Embryonic facial prominence (tissue), 1 donor: ENCODE results near the gene RBM20.
A peak's percentile ranks its signal among the peaks of the same experiment; 100 is the strongest.

Experiments used
- DNase-seq: peaks from one replicate; pipeline ENCODE4 v3.0.0-alpha.2; 2016; ENCODE audit errors: extremely low spot score

RBM20 gene

GRCh38 chr10:110811791-110812581, 167.8 kb downstream of the RBM20 start:
- DNase-seq, result no peak

GRCh38 chr10:110812583-110812982, 168.4 kb downstream of the RBM20 start:
- no peak for DNase-seq

- no peak for DNase-seq
These were observed 169.8 kb downstream of the RBM20 start for GRCh38 chr10:110813743-110814472.

- DNase-seq, result no peak
These were observed 171.3 kb downstream of the RBM20 start for GRCh38 chr10:110815354-110816004.

- DNase-seq, result no peak
These were observed 173.5 kb downstream of the RBM20 start for GRCh38 chr10:110817614-110818013.

- DNase-seq, result no peak
These were observed 174.4 kb downstream of the RBM20 start for GRCh38 chr10:110818311-110819256.

- DNase-seq, result no peak
These were observed 176.2 kb downstream of the RBM20 start for GRCh38 chr10:110820321-110820814.

- DNase-seq, result no peak
These were observed 177.4 kb downstream of the RBM20 start for GRCh38 chr10:110821508-110821907.

- no peak for DNase-seq
These were observed 178.0 kb downstream of the RBM20 start for GRCh38 chr10:110822035-110822711.

- DNase-seq, result peak; percentile 65
These were observed 178.7 kb downstream of the RBM20 start for GRCh38 chr10:110822712-110823311.

- DNase-seq, result no peak
These were observed 180.0 kb downstream of the RBM20 start for GRCh38 chr10:110824152-110824441.

- DNase-seq, result no peak
These were observed 180.5 kb downstream of the RBM20 start for GRCh38 chr10:110824660-110825059.

- no peak for DNase-seq
These were observed 181.4 kb downstream of the RBM20 start for GRCh38 chr10:110825508-110825907.

- no peak for DNase-seq
These were observed 183.3 kb downstream of the RBM20 start for GRCh38 chr10:110827410-110827809.

GRCh38 chr10:110827875-110828274, 183.7 kb downstream of the RBM20 start:
- no peak for DNase-seq

- no peak for DNase-seq
These were observed 184.4 kb downstream of the RBM20 start for GRCh38 chr10:110828525-110828924.

GRCh38 chr10:110829721-110830410, 185.7 kb downstream of the RBM20 start:
- no peak for DNase-seq

- no peak for DNase-seq
These were observed 189.3 kb downstream of the RBM20 start for GRCh38 chr10:110833234-110833940.

- no peak for DNase-seq
These were observed 189.9 kb downstream of the RBM20 start for GRCh38 chr10:110833941-110834628.
